Ascending aorta (tissue), 2 donors: Measurements from ENCODE around the gene MTIF2. TPM values are rescaled to one million over a fixed set of nuclear protein-coding genes. Genes with fewer than 3 reads are reported as not detected.
"Not testable (repeated sequence)": the region's sequence is repeated elsewhere in the genome, so short reads cannot be mapped to it uniquely, and the experiment has no call there.

Experiments
- DNase-seq, 2 donors: peaks; one replicate each; pipeline ENCODE4 v3.0.0-alpha.2; 2019; ENCODE audit warnings: low spot score in 2 of 2
- H3K27ac ChIP-seq, 2 donors: fragments of 200-600 bp; sonication (generic); one replicate each; pipeline ENCODE4 v1.5.1; 2016 to 2017; ENCODE audit warnings: mild to moderate bottlenecking in 1 of 2
- H3K27me3 ChIP-seq: fragments of 200-600 bp; sonication (generic); one replicate; pipeline ENCODE4 v1.5.1; 2017
- H3K36me3 ChIP-seq, 2 donors: fragments of 200-600 bp; sonication (generic); one replicate each; pipeline ENCODE4 v1.5.1; 2016
- H3K4me1 ChIP-seq, 2 donors: fragments of 200-600 bp; sonication (generic); one replicate each; pipeline ENCODE4 v1.5.1; 2016 to 2017; ENCODE audit warnings: mild to moderate bottlenecking in 1 of 2
- H3K4me3 ChIP-seq, 2 donors: fragments of 200-600 bp; sonication (generic); one replicate each; pipeline ENCODE4 v1.5.1; 2016 to 2017; ENCODE audit warnings: mild to moderate bottlenecking in 1 of 2
- H3K9me3 ChIP-seq, 2 donors: fragments of 200-600 bp; sonication (generic); one replicate each; pipeline ENCODE4 v1.5.1; 2016
- intact Hi-C: fragments of 100-400 bp; cut with DNase I; formaldehyde crosslinking; loops from one replicate; pipeline ENCODE4 v1.15.1; 2023
- total RNA-seq: library from RNA; depleted of rRNA; stranded (reverse); fragments of >200 nt; gene quantifications from one replicate; pipeline ENCODE4 v1.1.0, GENCODE V29; 2016
- TF ChIP-seq, protein P1 (sequence below), 3 experiments: fragments of 200-600 bp in 2 of 3; fragments of 450-650 bp in 1 of 3; sonication (generic) in 2 of 3; IDR thresholded peaks; one replicate each; pipeline ENCODE4 v1.5.1; 2016 to 2019; ENCODE audit warnings: antibody characterized with exemption in 3 of 3, mild to moderate bottlenecking in 1 of 3, moderate library complexity in 1 of 3

MTIF2 gene
- total RNA-seq, 1 donor from 2014 or later, result 15.2 TPM

DNA sequence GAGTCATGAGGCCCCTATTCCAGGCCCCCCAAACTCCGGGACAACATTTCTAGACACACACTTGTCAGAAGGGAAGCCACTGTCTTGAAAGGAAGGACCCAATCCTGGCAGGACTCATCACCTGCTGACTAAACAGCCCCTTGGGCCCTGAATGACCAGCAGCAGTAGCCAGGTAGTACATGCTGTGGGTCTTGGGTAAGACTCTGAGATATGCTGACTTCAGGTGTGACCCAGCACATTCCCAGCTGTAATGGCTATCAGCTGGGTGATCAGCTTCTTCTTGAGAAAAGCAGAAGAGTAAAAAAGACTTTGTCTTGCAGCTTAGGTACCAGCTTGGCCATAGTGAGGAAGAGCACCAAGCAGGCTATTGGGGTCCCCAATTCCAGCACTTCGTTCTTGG lies 72.5 kb downstream of the MTIF2 start:
- no peak for DNase-seq
- intact Hi-C loops, result no loop called here
- H3K27ac ChIP-seq, result no peak overlapping the region
- TF ChIP-seq, protein P1, sequence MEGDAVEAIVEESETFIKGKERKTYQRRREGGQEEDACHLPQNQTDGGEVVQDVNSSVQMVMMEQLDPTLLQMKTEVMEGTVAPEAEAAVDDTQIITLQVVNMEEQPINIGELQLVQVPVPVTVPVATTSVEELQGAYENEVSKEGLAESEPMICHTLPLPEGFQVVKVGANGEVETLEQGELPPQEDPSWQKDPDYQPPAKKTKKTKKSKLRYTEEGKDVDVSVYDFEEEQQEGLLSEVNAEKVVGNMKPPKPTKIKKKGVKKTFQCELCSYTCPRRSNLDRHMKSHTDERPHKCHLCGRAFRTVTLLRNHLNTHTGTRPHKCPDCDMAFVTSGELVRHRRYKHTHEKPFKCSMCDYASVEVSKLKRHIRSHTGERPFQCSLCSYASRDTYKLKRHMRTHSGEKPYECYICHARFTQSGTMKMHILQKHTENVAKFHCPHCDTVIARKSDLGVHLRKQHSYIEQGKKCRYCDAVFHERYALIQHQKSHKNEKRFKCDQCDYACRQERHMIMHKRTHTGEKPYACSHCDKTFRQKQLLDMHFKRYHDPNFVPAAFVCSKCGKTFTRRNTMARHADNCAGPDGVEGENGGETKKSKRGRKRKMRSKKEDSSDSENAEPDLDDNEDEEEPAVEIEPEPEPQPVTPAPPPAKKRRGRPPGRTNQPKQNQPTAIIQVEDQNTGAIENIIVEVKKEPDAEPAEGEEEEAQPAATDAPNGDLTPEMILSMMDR (IDR thresholded peaks at IDR 0.05), result no peak
- no peaks in the 10 kb centered on the region for H3K4me1 ChIP-seq
- no peak overlapping the region for H3K4me3 ChIP-seq
- H3K9me3 ChIP-seq, result no peaks in the 10 kb centered on the region
- peaks cover 0 to 31% of the 10 kb centered on the region in 2 donors for H3K36me3 ChIP-seq
- H3K27me3 ChIP-seq, result no peaks in the 10 kb centered on the region

DNA sequence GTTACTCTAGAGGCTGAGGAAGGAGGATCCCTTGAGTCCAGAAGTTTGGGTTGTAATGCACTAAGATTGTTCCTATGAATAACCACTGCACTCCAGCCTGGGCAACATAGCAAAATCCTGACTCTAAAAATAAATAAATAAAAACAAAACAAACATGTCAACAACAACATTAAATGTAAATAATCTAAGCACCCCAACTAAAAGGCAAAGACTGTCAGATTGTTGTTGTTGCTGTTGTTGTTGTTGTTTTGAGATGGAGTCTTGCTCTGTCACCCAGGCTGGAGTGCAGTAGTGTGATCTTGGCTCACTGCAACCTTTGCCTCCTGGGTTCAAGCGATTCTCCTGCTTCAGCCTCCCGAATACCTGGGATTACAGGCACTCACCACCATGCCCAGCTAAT lies 77.1 kb downstream of the MTIF2 start:
- H3K9me3 ChIP-seq, intact Hi-C loops, H3K27ac ChIP-seq, DNase-seq, H3K27me3 ChIP-seq, H3K4me3 ChIP-seq, H3K4me1 ChIP-seq: not testable (repeated sequence)
- H3K36me3 ChIP-seq, result peaks cover 0 to 22% of the 10 kb centered on the region in 2 donors

DNA sequence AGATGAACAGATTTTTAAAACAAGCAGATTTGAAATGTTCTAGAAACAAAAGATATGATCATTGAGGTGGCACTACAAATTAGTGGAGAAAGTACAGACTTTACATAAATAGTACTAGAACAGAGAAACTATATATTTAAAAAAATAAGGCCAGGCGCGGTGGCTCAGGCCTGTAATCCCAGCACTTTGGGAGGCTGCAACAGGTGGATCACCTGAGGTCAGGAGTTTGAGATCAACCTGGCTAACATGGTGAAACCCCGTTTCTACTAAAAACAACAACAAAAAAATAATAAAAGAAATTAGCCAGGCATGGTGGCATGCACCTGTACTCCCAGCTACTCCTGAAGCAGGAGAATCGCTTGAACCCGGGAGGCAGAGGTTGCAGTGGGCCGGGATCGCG lies 82.2 kb downstream of the MTIF2 start:
- H3K4me3 ChIP-seq, H3K36me3 ChIP-seq, H3K4me1 ChIP-seq, DNase-seq, H3K9me3 ChIP-seq, H3K27ac ChIP-seq, H3K27me3 ChIP-seq, intact Hi-C loops: not testable (repeated sequence)

Other genes starting within 250 kb of the MTIF2 start
- 296 TPM for gene RTN4, start 218.8 kb downstream of the MTIF2 start, total RNA-seq
- gene CLHC1, start 36.9 kb downstream of the MTIF2 start, total RNA-seq, result not detected
- 262 TPM for gene RPS27A, start 36.5 kb downstream of the MTIF2 start, total RNA-seq
- 39.2 TPM for gene CCDC88A, start 150.6 kb upstream of the MTIF2 start, total RNA-seq